HepG2 (cell line): ENCODE results near the gene IMPDH1.

Experiments
- EZH2 ChIP-seq: conservative IDR thresholded peaks from 2 replicates; pipeline ENCODE4 v1.6.1; 2012; ENCODE audit warnings: mild to moderate bottlenecking, low read depth, low read length, moderate library complexity
- GABPA ChIP-seq, 2 experiments: IDR thresholded peaks; 2 replicates each; pipeline ENCODE4 v1.6.1; 2011 to 2016; ENCODE audit warnings: low read depth in 2 of 2, low read length in 1 of 2, missing biosample characterization in 1 of 2, missing genetic modification characterization in 1 of 2
- GFI1 ChIP-seq: sonication (generic); formaldehyde crosslinking; IDR thresholded peaks from 2 replicates; pipeline ENCODE4 v1.5.0; 2020; ENCODE audit warnings: missing genetic modification reagents, mild to moderate bottlenecking, borderline replicate concordance
- KDM1A ChIP-seq: IDR thresholded peaks from 2 replicates; pipeline ENCODE4 v1.6.1; 2016; ENCODE audit warnings: missing compliant biosample characterization
- MYC ChIP-seq: sonication (generic); formaldehyde crosslinking; IDR thresholded peaks from 2 replicates; pipeline ENCODE4 v1.9.0; 2021; ENCODE audit warnings: missing genetic modification reagents, borderline replicate concordance
- NFATC3 ChIP-seq: sonication (generic); formaldehyde crosslinking; IDR thresholded peaks from 2 replicates; pipeline ENCODE4 v1.5.1; 2020; ENCODE audit warnings: mild to moderate bottlenecking, missing genetic modification reagents
- SETDB1 ChIP-seq: sonication (generic); formaldehyde crosslinking; IDR thresholded peaks from 2 replicates; pipeline ENCODE4 v1.5.1; 2020; ENCODE audit warnings: missing genetic modification reagents, mild to moderate bottlenecking, borderline replicate concordance
- SUZ12 ChIP-seq: fragments of 150-350 bp; IDR thresholded peaks from 2 replicates; pipeline ENCODE4 v1.6.1; 2014; ENCODE audit warnings: low read depth, low read length
- YY1 ChIP-seq: IDR thresholded peaks from 2 replicates; pipeline ENCODE4 v1.6.1; 2011; ENCODE audit warnings: low read length, low read depth, moderate library complexity, mild to moderate bottlenecking; ENCODE audit not compliant: insufficient read depth, insufficient replicate concordance
- ZNF101 ChIP-seq: sonication (generic); formaldehyde crosslinking; IDR thresholded peaks from 2 replicates; pipeline ENCODE4 v1.4.0; 2020; ENCODE audit warnings: mild to moderate bottlenecking, low read depth, missing genetic modification reagents, borderline replicate concordance
- ZNF34 ChIP-seq: sonication (generic); formaldehyde crosslinking; IDR thresholded peaks from 2 replicates; pipeline ENCODE4 v1.4.0; 2020; ENCODE audit warnings: mild to moderate bottlenecking, missing genetic modification reagents, borderline replicate concordance
- ZNF768 ChIP-seq: sonication (generic); formaldehyde crosslinking; IDR thresholded peaks from 2 replicates; pipeline ENCODE4 v1.4.0; 2020; ENCODE audit warnings: missing genetic modification reagents
- TF ChIP-seq, protein P1 (sequence below): IDR thresholded peaks from 2 replicates; pipeline ENCODE4 v1.6.1; 2012; ENCODE audit warnings: low read length, improper control_type of control experiment

DNA sequence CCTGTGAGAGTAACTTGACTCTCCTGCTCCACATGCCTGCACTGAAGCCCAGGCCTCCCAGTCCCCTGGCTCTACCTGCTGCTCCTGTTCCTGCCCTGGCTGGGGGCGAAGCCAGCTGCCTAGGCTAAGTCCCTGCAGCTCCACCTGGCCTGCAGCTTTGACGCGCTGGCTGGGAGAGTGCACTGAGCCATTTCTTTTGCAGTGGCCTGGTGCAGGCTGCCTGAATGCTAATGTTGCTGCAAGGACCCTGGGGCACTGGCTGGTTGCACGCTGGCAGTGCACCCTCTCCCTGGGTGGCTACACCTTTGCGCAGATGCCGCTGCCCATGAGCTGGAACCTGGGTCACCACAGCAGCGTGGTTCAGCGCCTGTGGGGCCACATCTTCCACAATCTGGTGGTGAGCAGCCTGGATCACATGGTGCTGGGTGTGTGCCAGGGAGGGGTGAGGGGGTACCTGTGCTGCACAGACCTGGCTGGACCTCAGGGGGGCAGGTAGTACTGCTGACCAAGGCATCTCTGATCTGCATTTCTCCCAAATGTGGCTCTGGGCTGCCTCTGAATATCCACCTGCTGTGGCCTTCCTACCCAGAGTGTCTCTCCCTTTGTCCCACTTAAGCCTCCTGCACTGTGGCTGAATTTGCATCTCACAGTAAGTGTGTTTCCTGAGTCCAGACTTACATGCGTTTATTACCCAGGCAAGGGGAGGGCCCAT lies 20.0 kb downstream of the IMPDH1 start:
- TF ChIP-seq SUZ12 (no peak), KDM1A (CRISPR knock-in tag) (no peak), ZNF101 (no peak), EZH2 (no peak), MYC (no peak), GABPA (IDR thresholded peaks at IDR 0.05; ENCODE audit: low read depth, low read length) (no peak), GABPA (CRISPR knock-in tag; IDR thresholded peaks at IDR 0.05; ENCODE audit: low read depth) (no peak), GFI1 (CRISPR knock-in tag) (no peak), ZNF768 (no peak), YY1 (no peak), NFATC3 (no peak), SETDB1 (CRISPR knock-in tag) (no peak), ZNF34 (no peak)
- TF ChIP-seq, protein P1, sequence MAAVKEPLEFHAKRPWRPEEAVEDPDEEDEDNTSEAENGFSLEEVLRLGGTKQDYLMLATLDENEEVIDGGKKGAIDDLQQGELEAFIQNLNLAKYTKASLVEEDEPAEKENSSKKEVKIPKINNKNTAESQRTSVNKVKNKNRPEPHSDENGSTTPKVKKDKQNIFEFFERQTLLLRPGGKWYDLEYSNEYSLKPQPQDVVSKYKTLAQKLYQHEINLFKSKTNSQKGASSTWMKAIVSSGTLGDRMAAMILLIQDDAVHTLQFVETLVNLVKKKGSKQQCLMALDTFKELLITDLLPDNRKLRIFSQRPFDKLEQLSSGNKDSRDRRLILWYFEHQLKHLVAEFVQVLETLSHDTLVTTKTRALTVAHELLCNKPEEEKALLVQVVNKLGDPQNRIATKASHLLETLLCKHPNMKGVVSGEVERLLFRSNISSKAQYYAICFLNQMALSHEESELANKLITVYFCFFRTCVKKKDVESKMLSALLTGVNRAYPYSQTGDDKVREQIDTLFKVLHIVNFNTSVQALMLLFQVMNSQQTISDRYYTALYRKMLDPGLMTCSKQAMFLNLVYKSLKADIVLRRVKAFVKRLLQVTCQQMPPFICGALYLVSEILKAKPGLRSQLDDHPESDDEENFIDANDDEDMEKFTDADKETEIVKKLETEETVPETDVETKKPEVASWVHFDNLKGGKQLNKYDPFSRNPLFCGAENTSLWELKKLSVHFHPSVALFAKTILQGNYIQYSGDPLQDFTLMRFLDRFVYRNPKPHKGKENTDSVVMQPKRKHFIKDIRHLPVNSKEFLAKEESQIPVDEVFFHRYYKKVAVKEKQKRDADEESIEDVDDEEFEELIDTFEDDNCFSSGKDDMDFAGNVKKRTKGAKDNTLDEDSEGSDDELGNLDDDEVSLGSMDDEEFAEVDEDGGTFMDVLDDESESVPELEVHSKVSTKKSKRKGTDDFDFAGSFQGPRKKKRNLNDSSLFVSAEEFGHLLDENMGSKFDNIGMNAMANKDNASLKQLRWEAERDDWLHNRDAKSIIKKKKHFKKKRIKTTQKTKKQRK: no peak
